Tibial artery (tissue), 4 donors: ENCODE results near the gene RPL19.
"Not testable (repeated sequence)": the region's sequence is repeated elsewhere in the genome, so short reads cannot be mapped to it uniquely, and the experiment has no call there.

Source experiments
- DNase-seq, 2 donors: peaks; one replicate each; pipeline ENCODE4 v3.0.0-alpha.2; 2019
- H3K27ac ChIP-seq, 2 donors: fragments of 200-600 bp; sonication (generic) in 1 of 2; 1 replicate in 1 of 2; 2 replicates in 1 of 2; pipeline ENCODE4 v1.5.1; 2018 to 2019; ENCODE audit warnings: mild to moderate bottlenecking in 1 of 2
- H3K27me3 ChIP-seq, 2 donors: fragments of 200-600 bp; sonication (generic) in 1 of 2; one replicate each; pipeline versions ENCODE4 v1.5.1 to v1.6.0; 2016 to 2019
- H3K36me3 ChIP-seq, 3 donors: fragments of 200-600 bp; sonication (generic) in 2 of 3; one replicate each; pipeline ENCODE4 v1.5.1; 2016 to 2019; ENCODE audit warnings: mild to moderate bottlenecking in 2 of 3
- H3K4me1 ChIP-seq, 4 donors: fragments of 200-600 bp; sonication (generic) in 2 of 4; 1 replicate in 3 of 4; 2 replicates in 1 of 4; pipeline ENCODE4 v1.5.1; 2016 to 2019
- H3K4me3 ChIP-seq, 2 donors: fragments of 200-600 bp; sonication (generic) in 1 of 2; 1 replicate in 1 of 2; 2 replicates in 1 of 2; pipeline ENCODE4 v1.5.1; 2018 to 2019; ENCODE audit warnings: mild to moderate bottlenecking in 2 of 2
- H3K9me3 ChIP-seq, 3 donors: fragments of 200-600 bp; sonication (generic) in 1 of 3; one replicate each; pipeline ENCODE4 v1.5.1; 2016 to 2019
- intact Hi-C: fragments of 100-400 bp; cut with DNase I; formaldehyde crosslinking; loops from one replicate; pipeline ENCODE4 v1.15.0; 2023; ENCODE audit warnings: low total_unique reads
- TF ChIP-seq, protein P1 (sequence below), 2 experiments: fragments of 200-600 bp in 1 of 2; fragments of 450-650 bp in 1 of 2; IDR thresholded peaks; one replicate each; pipeline ENCODE4 v1.5.1; 2017 to 2019; ENCODE audit warnings: antibody characterized with exemption in 2 of 2, mild to moderate bottlenecking in 1 of 2, moderate library complexity in 1 of 2

RPL19 gene

DNA sequence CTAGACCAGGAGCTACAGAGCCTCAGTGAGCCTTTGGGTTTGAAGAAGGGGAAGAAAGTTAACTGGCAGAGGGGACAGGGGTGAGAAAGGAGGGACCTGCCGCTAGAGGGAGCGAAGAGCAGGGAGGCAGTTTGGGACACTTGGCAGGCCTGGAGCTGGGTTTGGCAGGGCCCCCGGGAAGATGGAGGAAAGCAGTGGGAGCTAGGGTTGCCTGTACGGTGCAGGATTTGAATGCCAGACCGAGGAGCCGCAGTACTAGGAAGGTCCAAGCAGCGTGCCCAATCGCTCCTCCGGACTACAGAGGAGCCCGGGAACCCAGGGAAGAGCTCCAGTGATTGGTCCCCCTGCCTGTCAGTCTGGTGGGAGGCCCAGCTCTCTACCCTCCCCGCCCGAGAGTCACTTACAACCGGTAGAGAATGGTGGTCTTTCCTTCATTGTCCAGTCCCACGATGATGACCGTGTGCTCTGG lies 35.4 kb upstream of the RPL19 start:
- TF ChIP-seq, protein P1, sequence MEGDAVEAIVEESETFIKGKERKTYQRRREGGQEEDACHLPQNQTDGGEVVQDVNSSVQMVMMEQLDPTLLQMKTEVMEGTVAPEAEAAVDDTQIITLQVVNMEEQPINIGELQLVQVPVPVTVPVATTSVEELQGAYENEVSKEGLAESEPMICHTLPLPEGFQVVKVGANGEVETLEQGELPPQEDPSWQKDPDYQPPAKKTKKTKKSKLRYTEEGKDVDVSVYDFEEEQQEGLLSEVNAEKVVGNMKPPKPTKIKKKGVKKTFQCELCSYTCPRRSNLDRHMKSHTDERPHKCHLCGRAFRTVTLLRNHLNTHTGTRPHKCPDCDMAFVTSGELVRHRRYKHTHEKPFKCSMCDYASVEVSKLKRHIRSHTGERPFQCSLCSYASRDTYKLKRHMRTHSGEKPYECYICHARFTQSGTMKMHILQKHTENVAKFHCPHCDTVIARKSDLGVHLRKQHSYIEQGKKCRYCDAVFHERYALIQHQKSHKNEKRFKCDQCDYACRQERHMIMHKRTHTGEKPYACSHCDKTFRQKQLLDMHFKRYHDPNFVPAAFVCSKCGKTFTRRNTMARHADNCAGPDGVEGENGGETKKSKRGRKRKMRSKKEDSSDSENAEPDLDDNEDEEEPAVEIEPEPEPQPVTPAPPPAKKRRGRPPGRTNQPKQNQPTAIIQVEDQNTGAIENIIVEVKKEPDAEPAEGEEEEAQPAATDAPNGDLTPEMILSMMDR (IDR thresholded peaks at IDR 0.05): peak; percentile 74 to 85
- peak overlapping the region in 1 of 2 donors; percentile 16 for H3K27ac ChIP-seq
- intact Hi-C loops: loop anchor here (10.0 kb wide), 2 partner anchors 70 to 290 kb away; partner anchors contain the start of gene LASP1
- H3K9me3 ChIP-seq: no peaks in the 10 kb centered on the region
- peak; percentile 90 to 96 for DNase-seq
- peaks cover 0 to 26% (median 13%) of the 10 kb centered on the region in 4 donors for H3K4me1 ChIP-seq
- no peaks in the 10 kb centered on the region for H3K27me3 ChIP-seq
- H3K36me3 ChIP-seq: no peaks in the 10 kb centered on the region
- peak overlapping the region; percentile 43 to 60 for H3K4me3 ChIP-seq

DNA sequence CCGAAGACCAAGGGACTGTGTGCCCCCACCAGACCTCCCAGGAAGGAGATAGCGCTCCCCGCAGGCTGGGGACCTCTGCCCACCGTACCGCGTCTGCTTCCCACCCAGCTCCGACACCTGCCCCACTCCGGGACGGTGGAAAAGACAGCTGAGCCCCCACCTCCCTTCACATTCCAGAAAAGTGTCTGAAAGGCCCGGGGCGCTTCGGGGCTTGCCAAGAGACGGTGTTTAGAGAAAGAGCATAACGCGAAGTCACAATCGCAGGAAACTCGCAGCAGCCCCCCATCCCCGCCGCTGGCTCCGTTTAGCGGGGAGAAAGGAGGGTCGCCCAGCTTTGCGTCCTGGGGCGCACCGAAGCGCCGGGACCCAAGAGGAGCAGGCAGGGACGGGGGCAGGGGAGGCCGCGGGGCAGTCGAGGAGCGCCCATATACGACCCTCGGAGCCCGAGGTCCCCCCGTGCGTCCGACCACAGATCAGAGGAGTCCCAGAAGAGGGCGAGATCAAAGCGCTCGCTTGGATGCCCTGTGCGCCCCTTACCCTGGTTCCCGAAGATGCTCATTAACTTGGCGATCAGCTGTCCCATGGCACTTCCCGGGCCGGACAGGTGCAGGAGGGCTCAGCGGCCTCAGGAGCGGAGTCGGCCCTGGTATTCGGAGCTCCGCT lies 34.8 kb upstream of the RPL19 start:
- H3K4me1 ChIP-seq: peaks cover 0 to 26% (median 13%) of the 10 kb centered on the region in 4 donors

DNA sequence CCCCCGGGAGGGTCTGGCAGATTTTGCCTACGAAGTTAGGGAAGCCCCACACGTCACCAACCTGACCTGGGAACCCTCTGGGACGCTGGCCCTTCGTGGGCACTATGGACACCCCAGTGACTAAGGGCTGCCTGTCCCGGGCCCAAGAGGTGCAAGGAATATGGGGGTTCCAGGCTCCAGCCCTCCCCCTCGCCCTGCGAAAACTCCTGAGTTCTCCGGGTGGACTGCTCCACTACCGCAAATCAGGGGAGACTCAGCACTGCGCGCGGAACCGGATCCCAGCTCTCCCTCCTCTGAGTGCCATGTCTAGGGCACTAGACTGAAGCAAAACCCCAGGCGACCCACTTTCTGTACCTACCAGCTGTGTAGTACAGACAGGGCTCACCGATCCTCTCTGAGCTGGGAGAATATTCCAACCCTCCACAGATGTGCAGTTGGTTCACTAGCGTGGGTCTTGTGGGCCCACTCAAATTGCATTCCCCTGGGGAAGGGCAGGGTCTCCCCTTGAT lies 34.2 kb upstream of the RPL19 start, which contains the start of gene ARL5C:
Gene ARL5C, minus strand, starts transcription at position 321 of the 509 bp plus-strand sequence. CDS start 401 bp downstream, outside the sequence.
- no peak for DNase-seq
- no peaks in the 10 kb centered on the region for H3K27me3 ChIP-seq
- TF ChIP-seq, protein P1 (IDR thresholded peaks at IDR 0.05): no peak
- H3K27ac ChIP-seq: peak within 1 kb of the TSS in 1 of 2 donors; percentile 16
- H3K36me3 ChIP-seq: no peaks in the 10 kb centered on the region
- intact Hi-C loops: loop anchor here (10.0 kb wide), 2 partner anchors 69 to 291 kb away; partner anchors contain the start of gene LASP1
- peak within 1 kb of the TSS; percentile 43 to 60 for H3K4me3 ChIP-seq
- H3K9me3 ChIP-seq: no peaks in the 10 kb centered on the region
- peaks cover 0 to 26% (median 13%) of the 10 kb centered on the region in 4 donors for H3K4me1 ChIP-seq

More for the DNA sequence above, 34.8 kb upstream of the RPL19 start:
- intact Hi-C loops: loop anchor here (10.0 kb wide), 2 partner anchors 69 to 291 kb away; partner anchors contain the start of gene LASP1
- Histone ChIP-seq H3K9me3 (no peaks in the 10 kb centered on the region), H3K4me3 (peak overlapping the region; percentile 43 to 60), H3K27ac (peak overlapping the region in 1 of 2 donors; percentile 16), H3K27me3 (no peaks in the 10 kb centered on the region), H3K36me3 (no peaks in the 10 kb centered on the region)
- TF ChIP-seq, protein P1 (IDR thresholded peaks at IDR 0.05): no peak
- no peak for DNase-seq

DNA sequence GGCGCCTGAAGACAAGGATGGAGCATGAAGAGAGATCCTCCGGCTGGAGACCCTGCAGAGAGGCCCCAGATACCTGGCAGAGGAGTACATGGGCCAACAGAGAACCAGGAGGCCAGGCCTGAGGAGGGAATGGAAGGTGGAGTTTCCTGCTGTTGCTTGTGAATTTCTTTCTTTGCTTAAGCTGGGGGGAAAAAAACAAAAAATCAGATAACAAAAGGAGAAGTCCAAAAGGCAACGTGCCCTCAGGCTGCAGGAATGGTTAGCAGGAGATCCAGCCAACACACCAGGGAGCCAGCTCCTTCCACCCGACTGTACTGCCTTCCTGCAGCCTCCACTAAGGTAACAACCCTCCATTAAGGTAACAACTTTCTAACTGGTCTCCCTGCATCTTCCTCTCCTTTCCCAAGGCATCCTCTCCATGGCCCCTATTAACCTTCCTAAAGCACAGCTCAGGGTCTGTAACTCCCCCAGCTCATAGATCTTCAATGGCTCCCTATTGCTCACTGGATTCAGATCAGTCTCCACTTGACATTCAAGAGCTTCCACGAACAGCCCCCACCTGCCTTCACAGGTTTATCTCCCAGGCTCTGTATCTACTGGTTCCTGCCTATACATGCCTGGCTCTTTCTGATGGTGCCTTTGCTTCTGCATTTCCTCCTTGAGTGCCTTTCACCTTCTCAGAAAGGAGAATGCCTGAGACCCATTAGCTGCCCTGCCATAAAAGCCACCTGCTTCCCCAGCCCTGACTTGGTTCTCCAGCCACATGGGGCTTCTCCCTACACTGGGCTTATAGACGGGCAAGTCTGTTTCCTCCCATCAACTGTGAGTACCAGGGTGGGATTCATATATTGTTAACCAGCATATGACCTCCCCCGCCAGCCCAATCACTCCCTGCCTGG lies 33.4 kb upstream of the RPL19 start:
- Histone ChIP-seq H3K36me3 (no peaks in the 10 kb centered on the region), H3K27ac (no peak overlapping the region), H3K9me3 (no peaks in the 10 kb centered on the region), H3K4me3 (no peak overlapping the region), H3K4me1 (peaks cover 0 to 26% (median 13%) of the 10 kb centered on the region in 4 donors), H3K27me3 (no peaks in the 10 kb centered on the region)
- intact Hi-C loops: loop anchor here (10.0 kb wide), 2 partner anchors 68 to 292 kb away; partner anchors contain the start of gene LASP1
- TF ChIP-seq, protein P1 (IDR thresholded peaks at IDR 0.05): no peak
- no peak for DNase-seq

DNA sequence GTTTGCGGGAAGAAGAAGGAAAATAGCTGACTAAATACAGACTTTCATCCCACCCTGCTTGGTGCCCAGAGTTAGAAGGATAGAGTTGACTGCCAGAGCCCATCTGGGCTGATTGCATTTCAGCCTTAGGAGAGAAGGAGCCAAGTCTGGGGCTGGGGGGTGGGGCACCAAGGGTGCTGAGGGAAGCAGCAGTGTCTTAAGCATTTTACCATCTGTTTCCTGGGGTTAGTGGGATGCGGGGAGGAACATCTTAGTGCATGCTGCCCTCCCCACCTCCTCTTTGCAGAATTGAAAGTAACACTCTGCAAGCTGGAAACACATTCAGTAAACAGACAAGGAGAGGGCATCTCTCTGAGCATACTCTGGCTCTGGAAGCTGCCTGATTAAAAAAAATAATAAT lies 32.6 kb upstream of the RPL19 start:
- Histone ChIP-seq H3K9me3 (no peaks in the 10 kb centered on the region), H3K4me1 (peaks cover 0 to 26% (median 13%) of the 10 kb centered on the region in 4 donors), H3K36me3 (no peaks in the 10 kb centered on the region), H3K4me3 (no peak overlapping the region), H3K27ac (no peak overlapping the region), H3K27me3 (no peaks in the 10 kb centered on the region)
- intact Hi-C loops: loop anchor here (10.0 kb wide), 2 partner anchors 67 to 293 kb away; partner anchors contain the start of gene LASP1
- DNase-seq: no peak
- TF ChIP-seq, protein P1 (IDR thresholded peaks at IDR 0.05): no peak

DNA sequence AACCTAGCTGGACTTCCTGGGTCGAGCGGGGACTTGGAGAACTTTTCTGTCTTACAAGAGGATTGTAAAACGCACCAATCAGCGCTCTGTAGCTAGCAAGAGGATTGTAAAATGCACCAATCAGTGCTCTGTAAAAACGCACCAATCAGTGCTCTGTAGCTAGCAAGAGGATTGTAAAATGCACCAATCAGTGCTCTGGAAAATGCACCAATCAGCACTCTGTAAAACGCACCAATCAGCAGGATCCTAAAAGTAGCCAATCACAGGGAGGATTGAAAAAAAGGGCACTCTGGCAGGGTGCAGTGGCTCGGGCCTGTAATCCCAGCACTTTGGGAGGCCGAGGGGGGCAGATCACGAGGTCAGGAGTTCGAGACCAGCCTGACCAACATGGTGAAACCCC lies 31.6 kb upstream of the RPL19 start:
- not testable (repeated sequence) for H3K27ac ChIP-seq, H3K27me3 ChIP-seq, H3K9me3 ChIP-seq, DNase-seq, H3K4me3 ChIP-seq, H3K36me3 ChIP-seq
- intact Hi-C loops: loop anchor here (10.0 kb wide), 2 partner anchors 66 to 294 kb away; partner anchors contain the start of gene LASP1
- H3K4me1 ChIP-seq: peaks cover 0 to 26% (median 12%) of the 10 kb centered on the region in 4 donors
